Aorta (tissue), 5 donors: ENCODE data around the gene SLC24A3. TPM values are rescaled to one million over a fixed set of nuclear protein-coding genes. Genes with fewer than 3 reads are reported as not detected.

Experiments
- ATAC-seq: fragments of 200-7000 bp; cut with Tn5 transposase; one replicate; pipeline ENCODE4 v1.9.1; 2022; ENCODE audit warnings: moderate library complexity; ENCODE audit not compliant: low FRiP score
- DNase-seq, 2 donors: peaks; one replicate each; pipeline ENCODE4 v3.0.0-alpha.2; 2020
- H3K27ac ChIP-seq, 2 donors: one replicate each; pipeline ENCODE4 v1.5.1; 2013; ENCODE audit warnings: low read length in 2 of 2, mild to moderate bottlenecking in 2 of 2, moderate library complexity in 2 of 2, control low read depth in 1 of 2, inconsistent platforms in 1 of 2, low read depth in 1 of 2
- H3K27me3 ChIP-seq, 2 donors: one replicate each; pipeline ENCODE4 v1.6.1; 2013; ENCODE audit warnings: control low read depth in 1 of 2, low read length in 1 of 2, mild to moderate bottlenecking in 1 of 2, moderate library complexity in 1 of 2; ENCODE audit not compliant: insufficient read depth in 2 of 2, control insufficient read depth in 1 of 2
- H3K36me3 ChIP-seq, 2 donors: one replicate each; pipeline ENCODE4 v1.6.1; 2013; ENCODE audit warnings: control low read depth in 1 of 2, low read length in 1 of 2, mild to moderate bottlenecking in 1 of 2; ENCODE audit not compliant: insufficient read depth in 2 of 2, control insufficient read depth in 1 of 2
- H3K4me1 ChIP-seq, 2 donors: one replicate each; pipeline ENCODE4 v1.6.1; 2013; ENCODE audit warnings: low read length in 2 of 2, control low read depth in 1 of 2, mild to moderate bottlenecking in 1 of 2, moderate library complexity in 1 of 2; ENCODE audit not compliant: insufficient read depth in 2 of 2, control insufficient read depth in 1 of 2
- H3K4me3 ChIP-seq, 2 donors: one replicate each; pipeline ENCODE4 v1.5.1; 2013; ENCODE audit warnings: low read length in 2 of 2, control low read depth in 1 of 2, mild to moderate bottlenecking in 1 of 2
- H3K9me3 ChIP-seq: one replicate; pipeline ENCODE4 v1.6.1; 2013; ENCODE audit warnings: mild to moderate bottlenecking, low read length; ENCODE audit not compliant: control insufficient read depth
- WGBS, 2 donors: extraction: QIAGEN DNeasy Blood & Tissue Kit; methylation state at CpG; one replicate each; pipeline ENCODE4 v1.1.7; 2013; 5-methylcytosine and 5-hydroxymethylcytosine counted together
- intact Hi-C, 2 donors: fragments of 100-400 bp; cut with DNase I; formaldehyde crosslinking; loops; one replicate each; pipeline versions ENCODE4 v1.14.2 to v1.15.0; 2022
- polyA plus RNA-seq, 2 donors: library from polyadenylated mRNA; stranded (reverse); fragments of 200-250 nt; gene quantifications; one replicate each; pipeline ENCODE4 v1.2.3, GENCODE V29; 2013
- total RNA-seq, 2 donors: library from RNA; stranded (reverse); fragmentation: NEBNext Ultra II Directional; extraction: Animal tissue kit (Norgen Biotek cat#: 25700); gene quantifications; one replicate each; pipeline ENCODE4 v1.2.1, GENCODE V29; 2021
- donor health status: healthy with polysubstance abuse.
- donor health status: Bipolar disorder and iron deficiency.
- donor health status: DM: no; HTN: no; CAD: no.
- donor health status: DM: no; HTN: no; CAD: no.
- donor health status: DM: yes; HTN: yes; CAD: no.

Gene SLC24A3
- total and polyA plus RNA-seq, 4 donors: 8.8 to 24.9 (median 19.1) TPM

GRCh38 chr20:19427913-19428312 is 215.5 kb downstream of the SLC24A3 start:
- Histone ChIP-seq H3K4me3 (no peak overlapping the region), H3K27ac (no peak overlapping the region), H3K4me1 (peaks cover 0 to 5% of the 10 kb centered on the region in 2 donors), H3K27me3 (no peaks in the 10 kb centered on the region), H3K9me3 (no peaks in the 10 kb centered on the region), H3K36me3 (no peaks in the 10 kb centered on the region)
- intact Hi-C loops: no loop called here
- ATAC-seq: no peak
- 6 to 12% methylated on average over 7 of the region's 7 CpGs for WGBS, 2 donors
- DNase-seq: no peak

- intact Hi-C loops: no loop called here
- no peak overlapping the region for H3K27ac ChIP-seq
- no peak overlapping the region for H3K4me3 ChIP-seq
- no peak for ATAC-seq
- H3K27me3 ChIP-seq: no peaks in the 10 kb centered on the region
- H3K9me3 ChIP-seq: no peaks in the 10 kb centered on the region
- no peaks in the 10 kb centered on the region for H3K36me3 ChIP-seq
- 88 to 93% methylated on average over 5 of the region's 5 CpGs for WGBS, 2 donors
- peaks cover 0 to 5% of the 10 kb centered on the region in 2 donors for H3K4me1 ChIP-seq
- no peak for DNase-seq
Measured at GRCh38 chr20:19428324-19428723, 215.9 kb downstream of the SLC24A3 start.

- H3K4me3 ChIP-seq: no peak overlapping the region
- 73 to 83% methylated on average over 7 of the region's 7 CpGs for WGBS, 2 donors
- no peaks in the 10 kb centered on the region for H3K9me3 ChIP-seq
- no peak for DNase-seq
- H3K27ac ChIP-seq: no peak overlapping the region
- intact Hi-C loops: no loop called here
- peaks cover 0 to 5% of the 10 kb centered on the region in 2 donors for H3K4me1 ChIP-seq
- no peaks in the 10 kb centered on the region for H3K27me3 ChIP-seq
- H3K36me3 ChIP-seq: no peaks in the 10 kb centered on the region
- ATAC-seq: no peak
Measured at GRCh38 chr20:19429538-19429937, 217.1 kb downstream of the SLC24A3 start.

- intact Hi-C loops: no loop called here
- no peaks in the 10 kb centered on the region for H3K27me3 ChIP-seq
- no peak for ATAC-seq
- DNase-seq: no peak
- WGBS, 2 donors: 95 to 98% methylated on average over 5 of the region's 5 CpGs
- H3K9me3 ChIP-seq: no peaks in the 10 kb centered on the region
- H3K36me3 ChIP-seq: no peaks in the 10 kb centered on the region
- peaks cover 0 to 5% of the 10 kb centered on the region in 2 donors for H3K4me1 ChIP-seq
- no peak overlapping the region for H3K4me3 ChIP-seq
- no peak overlapping the region for H3K27ac ChIP-seq
Measured at GRCh38 chr20:19430641-19431315, 218.3 kb downstream of the SLC24A3 start.

GRCh38 chr20:19431316-19431700 is 218.9 kb downstream of the SLC24A3 start:
- DNase-seq: no peak
- intact Hi-C loops: no loop called here
- ATAC-seq: no peak

GRCh38 chr20:19431906-19432305 is 219.5 kb downstream of the SLC24A3 start:
- no peak for DNase-seq
- Histone ChIP-seq H3K9me3 (no peaks in the 10 kb centered on the region), H3K27me3 (no peaks in the 10 kb centered on the region), H3K36me3 (no peaks in the 10 kb centered on the region), H3K4me1 (peaks cover 0 to 5% of the 10 kb centered on the region in 2 donors), H3K27ac (no peak overlapping the region), H3K4me3 (no peak overlapping the region)
- intact Hi-C loops: no loop called here
- no peak for ATAC-seq
- WGBS, 2 donors: 85 to 92% methylated on average over 2 of the region's 2 CpGs

More at GRCh38 chr20:19431316-19431700, 218.9 kb downstream of the SLC24A3 start:
- Histone ChIP-seq H3K36me3 (no peaks in the 10 kb centered on the region), H3K4me3 (no peak overlapping the region), H3K4me1 (peaks cover 0 to 5% of the 10 kb centered on the region in 2 donors), H3K27ac (no peak overlapping the region), H3K27me3 (no peaks in the 10 kb centered on the region), H3K9me3 (no peaks in the 10 kb centered on the region)
- 75 to 88% methylated on average over 4 of the region's 4 CpGs for WGBS, 2 donors

GRCh38 chr20:19433371-19434350 is 221.2 kb downstream of the SLC24A3 start:
- DNase-seq: no peak
- Histone ChIP-seq H3K4me1 (no peaks in the 10 kb centered on the region), H3K9me3 (no peaks in the 10 kb centered on the region), H3K36me3 (no peaks in the 10 kb centered on the region), H3K27me3 (no peaks in the 10 kb centered on the region), H3K27ac (no peak overlapping the region), H3K4me3 (no peak overlapping the region)
- 69 to 86% methylated on average over 10 of the region's 10 CpGs for WGBS, 2 donors
- intact Hi-C loops: no loop called here
- ATAC-seq: no peak

GRCh38 chr20:19435316-19435715 is 222.9 kb downstream of the SLC24A3 start:
- intact Hi-C loops: no loop called here
- no peaks in the 10 kb centered on the region for H3K27me3 ChIP-seq
- no peaks in the 10 kb centered on the region for H3K9me3 ChIP-seq
- DNase-seq (no peak), ATAC-seq (no peak)
- H3K36me3 ChIP-seq: no peaks in the 10 kb centered on the region
- H3K4me3 ChIP-seq: no peak overlapping the region
- H3K27ac ChIP-seq: no peak overlapping the region
- 92 to 97% methylated on average over 3 of the region's 3 CpGs for WGBS, 2 donors
- H3K4me1 ChIP-seq: no peaks in the 10 kb centered on the region
